ENCODE measurements around the gene COMTD1.

Gene COMTD1

DNA sequence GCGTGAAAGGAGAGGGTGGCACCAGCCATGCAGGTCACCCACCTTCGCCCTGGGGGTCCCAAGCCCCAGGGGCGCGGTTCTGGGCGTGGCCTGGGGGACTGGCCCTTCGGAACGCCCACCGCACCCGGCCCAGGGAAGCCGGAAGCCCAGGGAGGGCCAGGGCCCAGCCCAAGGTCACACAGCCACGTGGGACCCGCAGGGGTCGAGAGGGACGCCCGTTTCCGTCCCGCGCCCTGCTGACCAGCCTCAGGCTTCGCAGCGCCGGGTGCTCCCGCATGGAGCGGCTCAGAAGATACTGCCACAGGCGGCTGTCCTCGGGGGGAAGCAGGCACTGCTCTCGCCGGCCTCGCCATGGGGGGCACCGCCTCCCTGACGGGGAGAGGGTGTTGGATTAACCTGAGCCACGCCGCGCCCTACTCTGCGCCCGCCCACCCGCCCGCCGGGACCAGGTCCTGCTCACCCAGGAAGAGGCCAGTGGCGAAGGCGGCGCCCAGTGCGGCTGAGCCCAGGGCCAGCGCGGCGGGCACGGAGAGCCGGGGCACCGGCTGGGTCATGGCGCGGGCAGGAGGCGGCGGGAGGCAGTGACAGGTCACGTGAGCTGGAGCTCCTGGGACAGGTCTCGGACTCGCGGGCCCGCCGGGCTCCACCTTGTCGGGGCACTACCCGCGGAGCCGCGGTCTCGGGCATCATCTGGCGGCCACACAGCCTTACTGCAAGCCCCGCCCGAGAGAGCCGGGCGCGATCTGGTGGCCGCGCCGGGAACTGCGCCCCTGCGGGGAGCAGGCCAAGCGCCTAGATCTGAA is at the start of gene COMTD1:
Gene COMTD1 (minus strand): TSS at position 583 of the 803 bp plus-strand sequence. CDS start 29 bp downstream, at position 554.
- no peak for FAIRE-seq

DNA sequence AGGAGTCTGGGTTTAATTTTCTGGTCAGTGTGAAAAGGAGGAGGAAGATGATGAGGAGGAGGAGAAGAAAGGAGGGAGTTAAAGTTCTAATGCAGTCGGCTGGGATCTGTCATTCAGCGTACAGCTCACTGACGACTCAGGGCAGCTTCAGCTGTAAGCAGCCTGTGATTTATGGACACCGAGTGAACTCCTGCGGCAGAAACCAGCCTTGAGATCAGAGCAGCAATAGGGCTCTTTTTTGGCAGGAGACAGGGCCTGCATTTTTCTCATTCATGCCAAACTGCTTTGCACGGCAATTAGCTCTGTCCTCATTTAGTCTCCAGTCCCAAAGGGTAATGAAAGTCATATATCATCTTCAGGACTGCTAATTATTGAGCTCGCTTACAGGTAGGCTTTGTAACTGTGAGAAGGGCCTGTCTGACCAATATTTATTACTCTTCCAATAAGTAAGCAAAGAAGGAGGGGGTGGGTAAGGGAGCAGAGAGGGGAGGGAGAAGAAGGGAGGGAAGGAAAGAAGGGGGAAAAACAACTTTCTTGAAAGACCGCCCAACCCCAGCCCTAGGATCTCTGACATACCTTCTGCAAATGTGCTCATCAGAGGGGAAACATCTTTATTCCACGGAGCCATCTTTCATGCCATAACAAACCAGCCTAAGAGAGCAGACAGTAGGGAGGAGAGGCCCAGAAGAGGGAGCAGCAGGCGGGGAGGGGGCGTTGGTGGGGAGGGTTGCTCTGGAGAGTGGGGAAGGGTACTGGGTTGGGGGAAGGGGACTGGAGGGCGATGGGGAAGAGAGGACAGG is 48.1 kb upstream of the COMTD1 start:
- no peak for FAIRE-seq

DNA sequence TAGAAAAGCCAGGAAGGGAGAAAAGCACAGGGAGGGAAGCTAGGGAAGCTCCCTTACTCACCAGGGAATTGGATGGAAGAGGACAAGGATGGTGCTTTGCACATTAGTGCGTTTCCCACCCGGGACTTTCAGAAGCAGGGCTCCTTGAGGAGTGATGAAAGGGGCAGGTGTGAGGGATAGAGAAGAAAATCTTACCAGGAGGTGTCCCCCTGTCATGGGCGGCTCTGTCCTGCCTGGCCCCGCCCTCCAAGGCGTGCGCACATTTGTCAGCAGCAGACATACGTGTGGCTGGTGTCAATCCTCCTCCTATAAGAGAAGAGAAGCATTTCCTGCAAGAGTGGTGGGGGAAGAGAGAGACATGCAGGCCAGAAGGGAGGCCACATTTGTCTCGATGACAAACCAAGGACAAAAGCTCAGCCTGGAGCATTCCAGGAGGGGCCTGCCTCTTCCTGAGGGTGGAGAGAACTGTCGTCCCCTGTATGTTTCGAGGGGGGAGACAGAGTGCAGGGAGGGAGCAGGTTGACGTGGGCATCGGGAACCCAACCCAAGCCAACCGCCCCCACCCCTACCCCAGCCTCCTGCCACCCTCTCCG is 47.4 kb upstream of the COMTD1 start:
- FAIRE-seq, result no peak

DNA sequence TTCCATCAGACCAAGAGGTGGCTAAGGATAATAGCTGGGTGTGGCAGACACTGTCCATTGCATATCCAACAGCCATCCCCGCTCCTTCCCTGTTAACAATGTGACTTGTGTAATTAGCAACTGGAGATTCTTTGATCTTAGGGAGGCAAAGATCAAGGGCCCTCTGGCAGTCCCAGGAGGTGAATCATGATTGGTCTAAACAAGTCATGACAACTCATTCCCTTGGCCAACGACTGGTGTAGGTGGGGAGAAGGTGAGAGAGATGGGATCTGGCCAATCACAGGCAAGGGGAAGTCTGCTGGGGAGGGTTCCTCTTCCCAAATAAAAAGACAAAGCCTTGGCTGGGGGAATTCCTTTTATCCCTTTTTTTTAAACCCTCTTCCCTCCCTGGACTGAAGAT is 46.2 kb upstream of the COMTD1 start:
- no peak for FAIRE-seq

DNA sequence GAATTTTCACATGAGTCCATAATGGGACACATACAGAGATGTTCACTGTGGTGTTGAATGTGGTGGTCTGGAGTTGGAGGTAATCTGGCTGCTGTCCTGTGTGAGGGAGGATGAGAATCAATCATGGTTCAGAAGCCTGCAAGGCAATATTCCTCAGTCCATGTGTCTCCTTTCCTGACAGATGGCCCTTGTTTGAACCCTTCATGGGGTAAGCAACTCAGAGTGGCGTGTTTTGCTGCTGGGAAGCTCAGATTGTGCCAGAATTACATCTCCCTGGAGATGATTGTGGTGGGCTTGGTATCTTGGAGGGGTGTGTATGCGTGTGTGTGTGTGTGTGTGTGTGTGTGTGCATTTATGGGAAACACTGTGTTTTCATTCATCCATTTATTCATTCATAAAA is 44.5 kb upstream of the COMTD1 start:
- no peak for FAIRE-seq

DNA sequence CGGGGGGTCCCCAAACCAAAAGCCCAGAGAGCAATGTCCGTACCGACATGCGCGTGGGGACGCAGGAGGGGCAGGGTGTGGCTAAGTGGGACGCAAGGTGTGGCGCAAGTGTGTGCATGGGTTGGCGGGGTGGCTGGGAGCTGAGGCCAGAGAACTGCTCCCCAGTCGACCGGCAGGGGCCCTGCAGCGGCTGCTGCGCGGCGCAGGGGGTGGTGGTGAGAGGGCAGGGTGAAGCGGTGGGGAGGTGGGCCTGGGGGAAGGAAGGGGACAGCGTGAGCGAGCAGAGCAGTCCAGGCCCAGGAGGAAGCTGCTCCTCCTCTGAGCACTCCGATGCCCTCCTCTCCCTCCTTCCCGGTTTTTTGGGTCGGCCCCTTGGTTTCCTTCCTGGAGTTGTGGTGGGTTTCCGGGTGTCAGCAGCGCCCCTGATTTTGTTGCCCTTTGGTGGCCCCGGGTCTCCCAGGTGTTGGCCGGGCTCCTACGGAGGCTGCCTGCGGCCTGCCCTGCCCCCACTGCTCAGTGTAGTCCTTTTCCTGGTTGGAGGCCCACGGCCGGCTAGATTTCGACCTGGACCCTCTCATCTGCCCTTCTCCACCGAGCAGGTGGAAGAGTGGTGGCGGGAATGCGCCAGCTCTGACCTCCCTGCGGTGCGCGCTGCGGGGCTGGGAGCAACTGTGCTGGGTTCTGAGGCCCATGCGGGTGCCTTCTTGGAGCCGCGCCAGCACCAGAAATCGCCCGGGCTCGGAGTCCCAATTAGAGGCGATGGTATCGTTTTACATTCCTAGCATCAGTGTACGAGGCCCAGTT is 40.5 kb upstream of the COMTD1 start:
- no peak for FAIRE-seq

DNA sequence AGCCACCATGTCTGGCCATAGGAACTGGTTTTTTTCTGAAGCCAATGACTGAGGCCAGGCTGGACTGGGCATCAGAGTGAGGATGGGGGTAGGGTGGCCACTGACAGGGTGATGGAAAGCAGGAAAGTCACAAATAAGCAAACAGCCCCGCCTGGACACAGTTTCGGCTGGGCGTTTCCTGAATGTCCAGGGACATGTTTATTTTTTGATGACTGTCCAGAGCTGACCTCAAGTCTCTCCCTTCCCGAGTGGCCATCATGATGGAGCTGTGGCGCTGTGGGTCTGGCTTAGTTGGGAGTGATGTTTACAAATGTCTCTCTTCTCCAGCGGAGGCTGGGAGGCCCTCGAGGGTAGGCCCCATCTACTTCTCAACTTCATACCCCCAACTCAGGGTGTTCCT is 37.1 kb upstream of the COMTD1 start:
- FAIRE-seq, result no peak

DNA sequence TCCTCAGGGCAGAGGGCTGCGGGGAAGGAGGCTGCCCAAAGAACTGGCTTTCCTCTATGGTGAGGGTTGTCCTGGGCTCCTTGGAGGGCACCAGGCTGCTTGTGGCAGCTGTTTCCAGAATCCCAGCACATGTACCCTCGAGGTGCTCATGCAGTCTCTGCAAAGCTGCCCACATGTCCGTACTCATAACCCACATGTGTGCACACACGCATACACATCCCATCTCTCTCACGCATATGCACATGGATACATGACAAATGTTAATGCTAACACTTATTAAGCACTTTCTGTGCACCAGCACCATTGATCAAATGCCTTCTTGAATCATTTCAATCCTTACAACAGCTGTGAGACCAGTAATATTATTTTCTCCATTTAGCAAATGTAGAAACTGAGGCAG is 36.3 kb upstream of the COMTD1 start:
- no peak for FAIRE-seq

DNA sequence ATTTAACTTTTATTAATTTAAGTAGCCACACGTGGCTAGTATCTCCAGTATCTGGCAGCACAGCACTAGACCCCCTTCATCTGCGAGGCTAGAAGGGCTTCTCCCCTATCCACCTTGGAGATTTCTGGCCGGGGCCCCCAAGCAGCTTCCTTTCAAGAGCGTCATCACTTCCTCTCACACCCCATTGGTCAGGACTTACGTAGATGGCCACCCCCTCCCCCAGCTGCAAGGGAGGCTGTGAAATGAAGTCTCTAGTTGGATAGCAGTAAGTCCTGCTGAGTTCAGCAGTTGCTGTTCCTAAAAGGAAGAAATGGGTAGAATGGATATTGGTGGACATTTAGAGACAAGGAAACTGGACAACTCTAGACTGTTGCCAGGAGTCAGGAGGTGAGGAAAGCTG is 33.8 kb upstream of the COMTD1 start:
- no peak for FAIRE-seq

DNA sequence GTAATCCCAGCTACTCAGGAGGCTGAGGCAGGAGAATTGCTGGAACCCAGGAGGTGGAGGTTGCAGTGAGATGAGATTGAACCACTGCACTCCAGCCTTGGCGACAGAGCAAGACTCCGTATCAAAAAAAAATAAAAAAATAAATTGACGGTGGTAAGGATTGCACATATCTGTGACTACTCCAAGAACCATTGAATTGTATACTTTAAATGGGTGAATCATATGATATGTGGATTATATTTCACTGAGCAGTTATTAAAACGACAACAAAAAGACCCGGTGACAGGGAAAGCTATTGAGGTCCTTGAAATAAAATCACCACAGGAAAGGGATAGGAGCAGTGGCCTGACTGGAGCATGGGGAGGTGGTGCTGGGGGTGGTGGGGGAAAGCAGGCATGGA is 31.2 kb upstream of the COMTD1 start:
- no peak for FAIRE-seq

DNA sequence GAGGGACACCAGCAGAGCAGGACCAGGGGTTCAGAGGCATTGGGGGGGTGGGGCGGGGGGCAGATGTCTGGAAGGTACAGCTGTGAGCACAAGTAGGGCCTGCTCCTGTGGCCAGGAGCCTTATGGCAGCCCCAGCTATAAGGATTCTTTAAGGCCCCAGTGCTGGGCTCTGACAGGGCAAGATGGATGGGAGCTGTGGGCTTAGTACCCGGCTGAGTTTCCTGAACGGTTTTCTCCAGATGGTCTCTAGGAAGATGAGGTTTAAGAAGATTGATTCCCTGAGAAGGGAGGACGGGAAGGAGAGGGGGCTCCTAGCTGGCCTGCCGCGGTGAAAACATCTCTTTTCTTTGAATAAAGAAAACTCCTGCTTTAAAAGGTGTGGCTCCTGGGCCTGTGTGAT is 30.1 kb upstream of the COMTD1 start:
- no peak for FAIRE-seq

DNA sequence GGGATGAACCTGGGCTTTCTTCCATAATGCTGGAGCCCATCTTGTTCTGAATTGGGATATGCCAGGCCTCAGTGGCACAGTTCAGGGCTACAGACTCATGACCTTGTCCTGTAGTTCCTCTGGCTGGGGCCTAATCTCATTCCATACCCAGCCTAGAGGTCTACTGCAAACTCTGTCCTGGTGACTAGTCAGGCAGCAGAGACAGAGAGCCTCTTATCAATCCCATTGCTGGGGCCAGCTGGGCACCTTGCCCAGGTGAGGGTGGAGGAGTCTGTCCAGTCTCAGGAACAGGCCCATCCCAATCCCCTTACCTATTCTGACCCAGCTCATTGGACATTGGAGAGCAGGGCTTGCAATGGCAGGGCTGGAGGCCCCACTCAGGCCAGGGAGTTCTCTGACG is 28.0 kb upstream of the COMTD1 start:
- no peak for FAIRE-seq

DNA sequence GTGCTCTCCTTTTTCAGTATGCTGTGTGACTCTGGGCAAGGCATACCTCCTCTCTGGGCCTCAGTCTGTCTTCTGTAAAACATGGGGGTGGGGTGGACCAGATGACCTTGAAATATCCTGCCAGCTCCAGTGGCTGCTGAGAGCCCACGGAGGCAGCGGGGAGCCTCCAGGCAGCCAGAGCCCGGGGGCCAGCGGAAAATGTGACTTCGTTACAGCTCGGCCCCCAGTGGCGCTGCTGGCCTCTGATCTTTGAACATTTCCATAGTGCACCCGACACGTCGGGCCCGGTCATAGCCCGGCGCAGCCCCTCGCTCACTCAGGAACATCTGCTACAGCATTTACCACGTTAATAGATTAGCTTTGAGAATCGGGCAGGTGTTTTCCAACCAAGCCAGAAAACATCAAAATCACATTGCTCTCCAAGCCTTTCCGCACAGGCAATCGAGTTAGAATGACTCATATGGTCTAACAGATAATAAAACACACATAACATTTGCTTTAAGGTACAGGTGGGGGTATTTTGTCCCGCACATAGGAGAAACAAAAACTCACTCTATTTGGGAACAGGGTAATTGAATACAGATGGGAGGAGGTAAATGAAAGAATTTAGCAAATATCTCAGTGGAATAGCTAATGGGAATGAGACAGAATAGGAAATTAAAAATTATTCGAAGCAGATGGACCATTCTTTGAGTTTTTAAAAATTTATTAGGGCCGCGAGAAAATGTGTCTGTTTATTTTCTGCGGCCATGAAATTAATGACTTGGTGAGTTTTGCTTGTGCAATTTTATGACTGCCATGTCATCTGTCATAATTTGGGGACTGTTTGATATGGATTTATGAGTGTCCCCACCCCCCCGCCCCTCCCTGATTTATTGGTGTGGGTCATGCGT is 26.3 kb upstream of the COMTD1 start:
- no peak for FAIRE-seq

DNA sequence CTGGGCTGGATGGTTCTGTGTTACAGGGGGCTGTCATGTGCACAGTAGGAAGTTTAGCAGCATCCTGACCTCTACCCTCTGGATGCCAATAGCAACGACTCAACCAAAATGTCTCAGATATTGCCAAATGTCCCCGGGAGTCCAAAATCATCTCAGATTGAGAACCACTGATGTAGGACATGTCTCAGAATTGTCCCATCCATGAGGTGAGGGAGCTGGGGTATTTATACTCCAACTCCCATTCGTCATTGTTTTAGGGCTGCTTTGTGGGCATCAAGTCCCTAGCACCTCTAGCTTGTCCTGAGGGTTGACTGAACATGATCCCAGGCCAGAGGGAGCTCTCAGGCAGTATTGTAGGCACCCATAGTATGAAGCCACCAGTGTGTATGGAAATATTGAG is 25.2 kb upstream of the COMTD1 start:
- no peak for FAIRE-seq

DNA sequence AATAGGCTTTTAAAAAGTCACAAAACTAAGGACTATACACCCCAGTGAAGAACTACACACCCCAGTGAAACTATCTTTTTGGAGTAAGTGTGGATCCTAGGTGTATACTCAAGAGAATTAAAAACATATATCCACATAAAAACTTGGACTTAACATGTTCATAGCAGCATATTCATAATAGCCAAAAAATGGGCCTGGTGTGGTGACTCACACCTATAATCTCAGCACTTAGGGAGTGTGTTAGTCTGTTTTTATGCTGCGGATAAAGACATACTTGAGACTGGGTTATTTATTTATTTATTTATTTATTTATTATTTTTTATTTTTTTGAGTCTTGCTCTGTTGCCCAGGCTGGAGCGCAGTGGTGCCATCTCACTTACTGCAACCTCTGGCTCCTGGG is 19.0 kb upstream of the COMTD1 start:
- FAIRE-seq, result no peak

DNA sequence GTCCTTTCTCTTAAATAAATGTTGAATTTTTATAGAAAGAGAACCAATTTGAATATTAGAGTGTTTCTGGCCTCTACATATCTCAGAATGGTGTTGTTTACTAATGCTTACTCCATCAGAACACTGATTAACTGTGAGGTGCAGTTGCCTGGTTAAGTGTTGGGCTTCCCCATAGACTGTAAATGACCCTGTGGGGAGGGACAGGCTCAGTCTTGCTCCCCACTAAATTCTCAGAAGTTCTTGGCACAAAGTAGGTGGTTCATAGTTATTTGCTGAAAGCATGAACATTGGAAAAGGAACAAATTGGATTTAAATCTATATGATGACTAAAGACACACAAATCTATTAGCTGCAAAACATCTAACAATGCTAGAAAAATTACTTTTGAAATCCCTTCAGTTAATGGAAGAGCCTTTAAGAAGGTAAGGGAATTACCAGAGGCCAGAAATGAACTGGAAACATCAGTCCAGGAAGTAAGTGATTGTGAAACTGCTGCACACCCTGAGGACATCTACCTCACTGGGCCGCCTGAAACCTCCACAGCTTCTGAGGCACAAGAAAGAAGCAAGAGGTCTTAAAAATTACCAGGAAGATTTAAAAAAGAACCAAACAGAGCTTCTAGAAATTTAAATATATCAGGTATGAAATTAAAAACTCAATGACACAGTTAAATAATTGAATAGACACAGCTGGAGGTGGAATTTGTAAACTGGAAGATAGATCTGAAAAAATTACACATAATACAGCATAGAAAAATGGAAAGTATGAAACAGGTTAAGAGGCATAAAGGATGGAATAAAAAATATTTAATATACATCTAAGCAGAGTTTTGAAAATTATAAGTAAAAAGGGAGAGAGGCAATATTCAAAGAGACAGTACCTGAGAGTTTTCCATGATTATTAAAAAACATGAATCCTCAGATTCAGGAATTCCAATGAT is 17.8 kb upstream of the COMTD1 start:
- FAIRE-seq, result peak; percentile 49

DNA sequence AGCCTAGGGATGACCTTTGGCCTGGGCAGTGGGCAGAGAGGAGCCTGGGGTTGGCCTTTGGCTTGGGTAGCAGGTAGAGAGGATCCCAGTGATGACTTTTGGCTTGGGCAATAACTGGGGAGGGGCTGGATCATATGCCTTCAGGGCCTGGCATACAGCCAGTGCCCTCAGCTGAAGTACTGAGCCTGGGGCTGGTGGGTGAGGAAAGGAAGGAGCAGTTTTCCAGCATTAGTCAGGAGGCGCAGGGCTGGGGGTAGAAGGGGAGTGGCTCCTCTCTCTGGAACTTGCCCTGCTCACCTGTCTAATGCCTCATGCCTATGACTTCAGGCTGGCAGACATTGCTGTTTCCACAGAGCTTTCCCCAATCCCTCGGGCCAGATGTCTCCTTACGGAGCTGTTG is 15.2 kb upstream of the COMTD1 start:
- FAIRE-seq, result no peak

DNA sequence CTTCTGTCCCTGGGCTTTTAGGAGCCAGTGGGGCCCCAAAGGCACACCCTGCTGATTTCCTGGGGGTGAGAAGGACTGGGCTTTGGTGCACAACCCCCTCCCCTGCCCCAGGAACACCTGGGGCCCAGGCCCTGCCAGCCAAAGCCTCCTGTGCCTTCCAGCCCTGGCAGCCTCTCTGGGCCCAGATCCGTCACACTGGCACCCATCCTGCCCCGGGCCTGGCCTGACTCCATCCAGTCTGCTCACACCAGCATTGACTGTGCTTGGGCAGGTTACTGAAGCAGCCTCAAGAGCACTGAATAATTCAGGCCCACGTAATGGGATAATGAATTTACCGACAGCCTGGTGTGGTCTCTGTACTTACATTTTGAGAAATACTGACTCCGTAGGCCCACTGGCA is 12.0 kb upstream of the COMTD1 start:
- no peak for FAIRE-seq

DNA sequence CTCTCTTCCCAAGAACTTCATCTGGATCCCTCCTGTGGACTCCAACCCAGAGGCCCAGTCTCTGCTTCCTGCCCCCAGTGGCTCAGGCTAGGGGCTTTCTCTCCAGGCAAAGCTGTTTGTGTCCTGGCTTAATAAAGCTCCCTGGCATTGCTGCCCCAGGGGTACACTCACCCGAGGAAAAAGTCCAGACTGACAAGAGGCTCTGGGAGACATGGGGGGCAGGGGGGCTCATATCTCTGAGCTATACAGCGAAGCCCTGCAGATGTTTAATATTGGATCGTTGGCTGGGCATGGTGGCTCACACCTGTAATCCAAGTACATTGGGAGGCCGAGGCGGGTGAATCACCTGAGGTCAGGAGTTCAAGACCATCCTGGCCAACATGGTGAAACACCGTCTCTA is 10.7 kb upstream of the COMTD1 start:
- FAIRE-seq, result no peak

DNA sequence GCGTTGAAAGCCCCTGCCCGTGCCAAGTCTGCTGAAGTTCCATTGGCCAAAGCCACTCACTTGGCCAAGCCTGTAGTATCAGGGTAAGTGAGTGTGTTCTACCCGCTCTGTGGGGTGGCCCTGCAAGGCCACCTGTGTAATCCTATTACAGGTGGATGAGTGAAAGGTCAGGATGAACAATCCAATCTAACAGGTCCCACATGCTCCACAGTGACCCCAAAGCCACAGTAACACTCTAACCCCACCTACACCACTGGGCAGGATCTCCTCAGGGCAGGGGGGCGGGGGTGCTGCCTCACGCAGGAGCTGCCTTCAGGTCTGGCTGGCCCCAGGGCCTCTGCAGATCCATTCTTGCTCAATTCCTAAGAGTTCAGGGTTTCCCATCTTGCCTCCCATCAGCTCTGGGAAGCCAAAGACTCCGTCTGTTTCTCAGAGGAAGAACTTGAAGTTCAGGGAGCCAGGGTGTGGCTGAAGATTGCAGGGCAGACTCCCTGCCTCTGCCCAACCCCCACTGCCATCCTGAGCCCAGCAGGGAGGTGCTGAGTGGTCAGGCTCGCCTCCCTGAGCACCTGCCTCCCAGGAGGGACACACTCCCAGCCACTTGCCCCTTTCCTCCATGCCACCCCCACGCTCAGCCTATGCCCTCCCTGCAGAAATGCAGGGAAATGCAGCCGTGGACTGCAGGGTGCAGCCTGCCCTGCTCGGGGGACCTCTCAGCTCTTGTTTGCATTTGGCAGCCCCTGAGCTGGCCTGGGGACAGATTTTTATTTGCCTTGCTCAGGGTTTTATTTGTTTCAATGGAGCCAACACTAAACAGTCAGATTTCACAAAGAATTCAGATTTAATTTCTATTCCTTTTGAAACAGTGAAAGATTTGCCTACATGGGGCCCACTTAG is 9.8 kb upstream of the COMTD1 start:
- FAIRE-seq, result no peak

All from G401.6 (cell line).